Caco-2 (cell line): ENCODE results near the gene RPS6KC1. TPM values are rescaled to one million over a fixed set of nuclear protein-coding genes. Genes with fewer than 3 reads are reported as not detected.
"Not testable (repeated sequence)": the region's sequence is repeated elsewhere in the genome, so short reads cannot be mapped to it uniquely, and the experiment has no call there.

ENCODE experiments used
- BruUV-seq: library from RNA; stranded (reverse); fragments of 400-500 nt; replicated peaks from 2 replicates; lab custom pipeline; 2021; lab: Mats Ljungman, UMichigan
- CTCF ChIA-PET: fragments of 300-600 bp; sonication (Branson Sonifier 250); formaldehyde crosslinking; loops from one replicate; lab custom pipeline; 2022; ENCODE audit warnings: antibody characterized with exemption; lab: Charles Lee
- POLR2A ChIA-PET: fragments of 300-600 bp; sonication (Branson Sonifier 250); formaldehyde crosslinking; loops from one replicate; lab custom pipeline; 2022; ENCODE audit warnings: antibody characterized with exemption; lab: Charles Lee
- DNase-seq, 2 experiments: peaks; one replicate each; pipeline versions ENCODE4 v3.0.0 to v3.0.0-alpha.2; 2020 to 2022
- H3K27me3 ChIP-seq: replicated peaks from 2 replicates; pipeline ENCODE4 v1.6.0; 2011; ENCODE audit warnings: low read length; ENCODE audit not compliant: control insufficient read depth, insufficient read depth
- H3K36me3 ChIP-seq: 2 replicates; pipeline ENCODE4 v1.5.1; 2011; ENCODE audit warnings: low read length; ENCODE audit not compliant: control insufficient read depth, insufficient read depth
- H3K4me1 ChIP-seq: fragments of 250-450 bp; sonication (Bioruptor Pico); 2 replicates; pipeline ENCODE4 v1.5.1; 2020; ENCODE audit warnings: mild to moderate bottlenecking
- H3K4me3 ChIP-seq: 2 replicates; pipeline ENCODE4 v1.5.1; 2011; ENCODE audit warnings: low read depth, mild to moderate bottlenecking, control low read depth, low read length
- H3K9me3 ChIP-seq: fragments of 250-450 bp; sonication (Bioruptor Pico); 2 replicates; pipeline ENCODE4 v1.5.1; 2020; ENCODE audit warnings: mild to moderate bottlenecking, moderate library complexity
- H3K27ac Mint-ChIP-seq: one replicate; pipeline ENCODE4 v1.8.0; 2022; ENCODE audit warnings: mixed read lengths; ENCODE audit not compliant: unreplicated experiment
- H3K27me3 Mint-ChIP-seq: one replicate; pipeline ENCODE4 v1.8.0; 2022; ENCODE audit warnings: mixed read lengths; ENCODE audit not compliant: insufficient read depth, unreplicated experiment
- H3K36me3 Mint-ChIP-seq: one replicate; pipeline ENCODE4 v1.8.0; 2022; ENCODE audit warnings: mild to moderate bottlenecking, mixed read lengths; ENCODE audit not compliant: insufficient read depth, unreplicated experiment
- H3K4me1 Mint-ChIP-seq: one replicate; pipeline ENCODE4 v1.8.0; 2022; ENCODE audit warnings: low read depth, mixed read lengths; ENCODE audit not compliant: unreplicated experiment
- H3K4me3 Mint-ChIP-seq: one replicate; pipeline ENCODE4 v1.8.0; 2022; ENCODE audit warnings: mild to moderate bottlenecking, moderate library complexity, mixed read lengths; ENCODE audit not compliant: unreplicated experiment
- H3K9me3 Mint-ChIP-seq: one replicate; pipeline ENCODE4 v1.8.0; 2022; ENCODE audit warnings: mixed read lengths; ENCODE audit not compliant: unreplicated experiment
- intact Hi-C: fragments of 100-400 bp; cut with micrococcal nuclease; formaldehyde crosslinking; loops from one replicate; pipeline ENCODE4 v1.10.0; 2022; ENCODE audit not compliant: unreplicated experiment
- total RNA-seq: library from RNA; stranded (reverse); gene quantifications from 2 replicates; pipeline ENCODE4 v1.2.3, GENCODE V29; 2022
- TF ChIP-seq, protein P1 (sequence below), 2 experiments: fragments of 200-600 bp in 1 of 2; IDR thresholded peaks; 1 replicate in 1 of 2; 2 replicates in 1 of 2; pipeline versions ENCODE4 v1.5.1 to v1.8.0; 2011 to 2022; ENCODE audit warnings: antibody characterized with exemption in 1 of 2, control low read depth in 1 of 2, inconsistent platforms in 1 of 2, low read depth in 1 of 2, low read length in 1 of 2, mild to moderate bottlenecking in 1 of 2, moderate library complexity in 1 of 2; ENCODE audit not compliant: insufficient read depth in 1 of 2, severe bottlenecking in 1 of 2, unreplicated experiment in 1 of 2

Gene RPS6KC1
- total RNA-seq, 1 experiment from 2014 or later = 16.4 TPM

DNA sequence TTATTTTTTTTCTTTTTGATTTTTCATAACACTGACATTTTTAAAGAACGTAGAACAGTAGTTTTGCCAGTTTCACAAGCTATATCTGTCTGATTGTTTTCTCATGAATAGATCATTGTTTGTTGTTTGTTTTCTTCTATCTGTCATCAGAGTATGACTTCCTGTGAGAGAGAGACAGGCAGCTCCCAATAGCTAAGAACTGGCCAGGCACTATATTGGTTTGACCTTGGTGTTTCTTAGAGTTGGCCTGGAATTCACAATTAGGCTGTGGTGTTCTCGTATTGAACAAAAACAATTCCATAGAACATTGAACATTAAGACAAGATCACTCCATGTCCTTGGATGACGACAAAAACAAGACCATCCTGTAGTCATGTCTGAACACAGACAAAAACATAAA is 43.4 kb downstream of the RPS6KC1 start:
- H3K4me3 Mint-ChIP-seq = no peak overlapping the region
- H3K4me1 Mint-ChIP-seq = no peaks in the 10 kb centered on the region
- ChIA-PET CTCF (no interaction called here), POLR2A (no interaction called here)
- no peaks in the 10 kb centered on the region for H3K27me3 ChIP-seq
- no peaks in the 10 kb centered on the region for H3K27me3 Mint-ChIP-seq
- H3K27ac Mint-ChIP-seq = no peak overlapping the region
- H3K36me3 Mint-ChIP-seq = peaks cover 16% of the 10 kb centered on the region
- H3K9me3 Mint-ChIP-seq = no peaks in the 10 kb centered on the region
- H3K36me3 ChIP-seq = no peaks in the 10 kb centered on the region
- H3K4me1 ChIP-seq = no peaks in the 10 kb centered on the region
- no peak overlapping the region for H3K4me3 ChIP-seq
- intact Hi-C loops = no loop called here
- DNase-seq = no peak
- BruUV-seq = no TSS peak
- TF ChIP-seq, protein P1, sequence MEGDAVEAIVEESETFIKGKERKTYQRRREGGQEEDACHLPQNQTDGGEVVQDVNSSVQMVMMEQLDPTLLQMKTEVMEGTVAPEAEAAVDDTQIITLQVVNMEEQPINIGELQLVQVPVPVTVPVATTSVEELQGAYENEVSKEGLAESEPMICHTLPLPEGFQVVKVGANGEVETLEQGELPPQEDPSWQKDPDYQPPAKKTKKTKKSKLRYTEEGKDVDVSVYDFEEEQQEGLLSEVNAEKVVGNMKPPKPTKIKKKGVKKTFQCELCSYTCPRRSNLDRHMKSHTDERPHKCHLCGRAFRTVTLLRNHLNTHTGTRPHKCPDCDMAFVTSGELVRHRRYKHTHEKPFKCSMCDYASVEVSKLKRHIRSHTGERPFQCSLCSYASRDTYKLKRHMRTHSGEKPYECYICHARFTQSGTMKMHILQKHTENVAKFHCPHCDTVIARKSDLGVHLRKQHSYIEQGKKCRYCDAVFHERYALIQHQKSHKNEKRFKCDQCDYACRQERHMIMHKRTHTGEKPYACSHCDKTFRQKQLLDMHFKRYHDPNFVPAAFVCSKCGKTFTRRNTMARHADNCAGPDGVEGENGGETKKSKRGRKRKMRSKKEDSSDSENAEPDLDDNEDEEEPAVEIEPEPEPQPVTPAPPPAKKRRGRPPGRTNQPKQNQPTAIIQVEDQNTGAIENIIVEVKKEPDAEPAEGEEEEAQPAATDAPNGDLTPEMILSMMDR (IDR thresholded peaks at IDR 0.05; ENCODE audit: insufficient read depth in 1 of 2, low read depth in 1 of 2, low read length in 1 of 2, severe bottlenecking in 1 of 2, unreplicated experiment in 1 of 2) = no peak
- H3K9me3 ChIP-seq = no peaks in the 10 kb centered on the region

DNA sequence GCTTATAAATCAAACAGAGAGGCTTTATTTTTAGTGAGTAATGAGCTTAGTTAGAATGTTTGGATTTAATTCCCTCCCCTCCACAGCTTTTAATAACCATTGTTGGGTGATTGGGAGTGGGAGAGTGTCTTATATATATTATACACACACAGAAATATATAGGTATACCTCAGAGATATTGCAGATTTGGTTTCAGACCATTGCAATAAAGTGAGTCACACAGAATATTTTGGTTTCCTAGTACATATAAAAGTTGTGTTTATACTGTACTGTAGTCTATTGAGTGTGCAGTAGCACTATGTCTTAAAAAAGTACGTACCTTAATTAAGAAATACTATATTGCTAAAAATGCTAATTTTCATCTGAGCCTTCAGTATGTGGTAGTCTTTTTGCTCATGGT is 44.4 kb downstream of the RPS6KC1 start:
- ChIA-PET CTCF (no interaction called here), POLR2A (no interaction called here)
- H3K4me3 Mint-ChIP-seq = no peak overlapping the region
- no peaks in the 10 kb centered on the region for H3K4me1 Mint-ChIP-seq
- H3K4me1 ChIP-seq = no peaks in the 10 kb centered on the region
- H3K27me3 Mint-ChIP-seq = no peaks in the 10 kb centered on the region
- no peaks in the 10 kb centered on the region for H3K27me3 ChIP-seq
- TF ChIP-seq, protein P1 (IDR thresholded peaks at IDR 0.05; ENCODE audit: insufficient read depth in 1 of 2, low read depth in 1 of 2, low read length in 1 of 2, severe bottlenecking in 1 of 2, unreplicated experiment in 1 of 2) = no peak
- no peaks in the 10 kb centered on the region for H3K9me3 ChIP-seq
- intact Hi-C loops = no loop called here
- DNase-seq = no peak
- no peak overlapping the region for H3K4me3 ChIP-seq
- no peaks in the 10 kb centered on the region for H3K9me3 Mint-ChIP-seq
- H3K27ac Mint-ChIP-seq = no peak overlapping the region
- no TSS peak for BruUV-seq
- peaks cover 10% of the 10 kb centered on the region for H3K36me3 Mint-ChIP-seq
- H3K36me3 ChIP-seq = no peaks in the 10 kb centered on the region

GRCh38 chr1:213099682-213100399 is 48.8 kb downstream of the RPS6KC1 start:
- TF ChIP-seq, protein P1 (IDR thresholded peaks at IDR 0.05; ENCODE audit: insufficient read depth in 1 of 2, low read depth in 1 of 2, low read length in 1 of 2, severe bottlenecking in 1 of 2, unreplicated experiment in 1 of 2) = no peak
- no peak for DNase-seq
- H3K9me3 ChIP-seq = no peaks in the 10 kb centered on the region
- POLR2A ChIA-PET = no interaction called here
- peaks cover 10% of the 10 kb centered on the region for H3K36me3 Mint-ChIP-seq
- H3K4me1 ChIP-seq = no peaks in the 10 kb centered on the region
- H3K27me3 ChIP-seq = no peaks in the 10 kb centered on the region
- no peak overlapping the region for H3K4me3 Mint-ChIP-seq
- CTCF ChIA-PET = no interaction called here
- intact Hi-C loops = no loop called here
- no peaks in the 10 kb centered on the region for H3K9me3 Mint-ChIP-seq
- H3K4me1 Mint-ChIP-seq = no peaks in the 10 kb centered on the region
- no peaks in the 10 kb centered on the region for H3K36me3 ChIP-seq
- no peak overlapping the region for H3K4me3 ChIP-seq
- no peaks in the 10 kb centered on the region for H3K27me3 Mint-ChIP-seq
- no peak overlapping the region for H3K27ac Mint-ChIP-seq
- no TSS peak for BruUV-seq

DNA sequence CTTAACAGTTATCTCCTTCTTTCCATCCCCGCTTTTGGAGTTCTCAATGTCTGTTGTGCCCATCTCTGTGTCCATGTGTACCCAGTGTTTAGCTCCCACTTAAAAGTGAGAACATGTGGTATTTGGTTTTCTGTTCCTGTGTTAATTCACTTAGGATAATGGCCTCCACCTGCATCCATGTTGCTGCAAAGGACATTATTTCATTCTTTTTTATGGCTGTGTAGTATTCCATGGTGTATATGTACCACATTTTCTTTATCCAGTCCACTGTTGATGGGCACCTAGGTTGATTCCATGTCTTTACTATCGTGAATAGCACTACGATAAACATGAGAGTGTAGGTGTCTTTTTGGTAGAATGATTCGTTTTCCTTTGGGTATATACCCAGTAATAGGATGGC is 49.5 kb downstream of the RPS6KC1 start:
- CTCF ChIA-PET, BruUV-seq, H3K4me1 ChIP-seq, H3K9me3 ChIP-seq, intact Hi-C loops, H3K27me3 ChIP-seq, DNase-seq, H3K36me3 ChIP-seq, H3K27ac Mint-ChIP-seq, H3K36me3 Mint-ChIP-seq, H3K4me1 Mint-ChIP-seq, H3K4me3 ChIP-seq, POLR2A ChIA-PET, H3K4me3 Mint-ChIP-seq, H3K9me3 Mint-ChIP-seq, H3K27me3 Mint-ChIP-seq: not testable (repeated sequence)
